IMR-90 (cell line): ENCODE measurements around the gene TSHZ1. TPM values are rescaled to one million over a fixed set of nuclear protein-coding genes. Genes with fewer than 3 reads are reported as not detected.

Experiments
- ATAC-seq: fragments of 200-7000 bp; cut with Tn5 transposase; 2 replicates; pipeline ENCODE4 v1.9.1; 2020; ENCODE audit warnings: low read depth, mild to moderate bottlenecking, moderate library complexity
- BruUV-seq: library from RNA; stranded (reverse); fragments of 400-500 nt; replicated peaks from 2 replicates; lab custom pipeline; 2021; lab: Mats Ljungman, UMichigan
- CTCF ChIA-PET: fragments of 300-600 bp; formaldehyde crosslinking; extraction: SDS; loops from one replicate; lab custom pipeline; 2021; ENCODE audit warnings: antibody characterized with exemption; lab: Yijun Ruan, JAX
- POLR2A ChIA-PET: fragments of 300-600 bp; sonication (Branson Sonifier 250); formaldehyde crosslinking; loops from one replicate; lab custom pipeline; 2022; ENCODE audit warnings: antibody characterized with exemption; ENCODE audit not compliant: unreplicated experiment; lab: Charles Lee
- DNase-seq: peaks from one replicate; pipeline ENCODE4 v3.0.0; 2013
- H2AFZ ChIP-seq: replicated peaks from 2 replicates; pipeline ENCODE3; 2013; ENCODE audit warnings: low read length, mild to moderate bottlenecking; ENCODE audit not compliant: poor library complexity
- H2AK5ac ChIP-seq: 2 replicates; pipeline ENCODE4 v1.6.1; 2013; ENCODE audit warnings: low read depth, low read length, inconsistent platforms
- H2AK9ac ChIP-seq: replicated peaks from 2 replicates; pipeline ENCODE3; 2013; ENCODE audit warnings: mild to moderate bottlenecking, low read depth, low read length, moderate library complexity; ENCODE audit not compliant: poor library complexity
- H2BK120ac ChIP-seq: 2 replicates; pipeline ENCODE4 v1.6.1; 2013; ENCODE audit warnings: low read depth, low read length, inconsistent platforms
- H2BK15ac ChIP-seq: 3 replicates; pipeline ENCODE4 v1.6.1; 2013; ENCODE audit warnings: low read depth, low read length, inconsistent platforms
- H2BK20ac ChIP-seq: 2 replicates; pipeline ENCODE4 v1.6.1; 2013; ENCODE audit warnings: low read depth, mild to moderate bottlenecking, inconsistent platforms, low read length, moderate library complexity
- H2BK5ac ChIP-seq: 2 replicates; pipeline ENCODE4 v1.6.1; 2013; ENCODE audit warnings: mild to moderate bottlenecking, low read depth, low read length, inconsistent platforms; ENCODE audit not compliant: poor library complexity, severe bottlenecking
- H3K14ac ChIP-seq: replicated peaks from 2 replicates; pipeline ENCODE4 v1.6.1; 2013; ENCODE audit warnings: low read depth, low read length, inconsistent platforms
- H3K18ac ChIP-seq: 2 replicates; pipeline ENCODE4 v1.6.1; 2013; ENCODE audit warnings: low read depth, low read length, control low read depth
- H3K23ac ChIP-seq: 2 replicates; pipeline ENCODE4 v1.6.1; 2013; ENCODE audit warnings: low read depth, low read length, inconsistent platforms
- H3K27ac ChIP-seq: 2 replicates; pipeline ENCODE4 v1.5.1; 2013; ENCODE audit warnings: mild to moderate bottlenecking, control low read depth, low read length; ENCODE audit not compliant: insufficient read depth
- H3K27me3 ChIP-seq: 2 replicates; pipeline ENCODE4 v1.6.1; 2013; ENCODE audit warnings: low read length; ENCODE audit not compliant: control insufficient read depth, insufficient read depth
- H3K36me3 ChIP-seq: 2 replicates; pipeline ENCODE4 v1.6.1; 2013; ENCODE audit warnings: low read length, mixed read lengths; ENCODE audit not compliant: control insufficient read depth, insufficient read depth
- H3K4ac ChIP-seq: 2 replicates; pipeline ENCODE4 v1.6.1; 2013; ENCODE audit warnings: low read depth, low read length, inconsistent platforms
- H3K4me1 ChIP-seq: 2 replicates; pipeline ENCODE4 v1.6.1; 2013; ENCODE audit warnings: low read length, mixed read lengths; ENCODE audit not compliant: control insufficient read depth, insufficient read depth
- H3K4me2 ChIP-seq: 2 replicates; pipeline ENCODE4 v1.6.1; 2013; ENCODE audit warnings: low read depth, mild to moderate bottlenecking, control low read depth, low read length, moderate library complexity
- H3K4me3 ChIP-seq: 2 replicates; pipeline ENCODE4 v1.5.1; 2013; ENCODE audit warnings: low read depth, mild to moderate bottlenecking, control low read depth, low read length, moderate library complexity; ENCODE audit not compliant: insufficient read depth
- H3K56ac ChIP-seq: 2 replicates; pipeline ENCODE4 v1.6.1; 2013; ENCODE audit warnings: low read length, inconsistent platforms; ENCODE audit not compliant: insufficient read depth; ENCODE audit errors: extremely low read depth
- H3K79me1 ChIP-seq, 2 experiments: 2 replicates each; pipeline ENCODE4 v1.6.1; 2013; ENCODE audit warnings: low read length in 2 of 2, inconsistent platforms in 1 of 2, low read depth in 1 of 2
- H3K9ac ChIP-seq: 2 replicates; pipeline ENCODE4 v1.6.1; 2013; ENCODE audit warnings: low read depth, low read length, control low read depth
- H3K9me1 ChIP-seq: 2 replicates; pipeline ENCODE4 v1.6.1; 2013; ENCODE audit warnings: low read length, inconsistent platforms; ENCODE audit not compliant: insufficient read depth
- H3K9me3 ChIP-seq: 2 replicates; pipeline ENCODE4 v1.6.1; 2013; ENCODE audit warnings: low read length; ENCODE audit not compliant: control insufficient read depth, insufficient read depth
- H4K20me1 ChIP-seq: 2 replicates; pipeline ENCODE4 v1.6.1; 2013; ENCODE audit warnings: low read length, inconsistent platforms; ENCODE audit not compliant: insufficient read depth
- H4K5ac ChIP-seq: 2 replicates; pipeline ENCODE4 v1.6.1; 2013; ENCODE audit warnings: mild to moderate bottlenecking, low read depth, low read length, control low read depth
- H4K8ac ChIP-seq, 2 experiments: 2 replicates each; pipeline ENCODE4 v1.6.1; 2013; ENCODE audit warnings: low read depth in 2 of 2, low read length in 2 of 2, control low read depth in 1 of 2, inconsistent platforms in 1 of 2
- H4K91ac ChIP-seq: 2 replicates; pipeline ENCODE4 v1.6.1; 2013; ENCODE audit warnings: low read depth, low read length, inconsistent platforms; ENCODE audit not compliant: insufficient read depth
- BHLHE40 ChIP-seq: fragments of 150-350 bp; IDR thresholded peaks from 2 replicates; pipeline ENCODE4 v1.6.1; 2016; ENCODE audit warnings: mild to moderate bottlenecking, low read depth, low read length
- CEBPB ChIP-seq: IDR thresholded peaks from 2 replicates; pipeline ENCODE4 v1.6.1; 2012; ENCODE audit warnings: low read depth, low read length, improper control_type of control experiment
- CHD1 ChIP-seq: IDR thresholded peaks from 2 replicates; pipeline ENCODE4 v1.6.1; 2012; ENCODE audit warnings: low read depth, low read length, improper control_type of control experiment
- FOS ChIP-seq: fragments of 150-350 bp; IDR thresholded peaks from 2 replicates; pipeline ENCODE4 v1.6.1; 2016; ENCODE audit warnings: low read depth, low read length
- MAFK ChIP-seq: IDR thresholded peaks from 2 replicates; pipeline ENCODE4 v1.6.1; 2012; ENCODE audit warnings: low read depth, low read length, improper control_type of control experiment
- MAZ ChIP-seq: IDR thresholded peaks from 2 replicates; pipeline ENCODE4 v1.6.1; 2012; ENCODE audit warnings: low read depth, mild to moderate bottlenecking, low read length, improper control_type of control experiment, moderate library complexity, borderline replicate concordance
- MXI1 ChIP-seq: IDR thresholded peaks from 2 replicates; pipeline ENCODE4 v1.6.1; 2012; ENCODE audit warnings: low read depth, mild to moderate bottlenecking, low read length, moderate library complexity, borderline replicate concordance
- NFE2L2 ChIP-seq: fragments of 150-350 bp; IDR thresholded peaks from 2 replicates; pipeline ENCODE4 v1.6.1; 2016; ENCODE audit warnings: low read depth, mild to moderate bottlenecking, low read length
- RAD21 ChIP-seq: IDR thresholded peaks from 2 replicates; pipeline ENCODE4 v1.6.1; 2012; ENCODE audit warnings: low read length, improper control_type of control experiment
- RCOR1 ChIP-seq: IDR thresholded peaks from 2 replicates; pipeline ENCODE4 v1.6.1; 2012; ENCODE audit warnings: mild to moderate bottlenecking, low read length, improper control_type of control experiment; ENCODE audit not compliant: insufficient replicate concordance
- RFX5 ChIP-seq: IDR thresholded peaks from 2 replicates; pipeline ENCODE4 v1.8.0; 2012; ENCODE audit warnings: low read depth, mild to moderate bottlenecking, low read length, moderate library complexity
- whole genome bisulfite sequencing, 2 experiments: methylation state at CpG; one replicate each; pipeline versions ENCODE4 v1.1.5 to v1.1.7; 2013; ENCODE audit warnings: missing lambda C conversion rate in 2 of 2; ENCODE audit not compliant: insufficient read length in 1 of 2; ENCODE audit errors: extremely low coverage in 2 of 2; 5-methylcytosine and 5-hydroxymethylcytosine counted together
- dilution Hi-C: fragments of 300-500 bp; cut with HindIII; formaldehyde crosslinking; loops from one replicate; pipeline ENCODE4 v1.14.3; 2018; ENCODE audit warnings: low sequenced_read_pairs; ENCODE audit not compliant: unreplicated experiment
- in situ Hi-C: fragments of 300-500 bp; cut with MboI; formaldehyde crosslinking; loops from 3 replicates; pipeline ENCODE4 v1.14.3; 2019; ENCODE audit warnings: low sequenced_read_pairs, inconsistent platforms, mixed read lengths
- intact Hi-C: fragments of 100-400 bp; cut with micrococcal nuclease; formaldehyde crosslinking; loops from 2 replicates; pipeline ENCODE4 v1.10.0; 2022
- polyA plus RNA-seq, 3 experiments: library from polyadenylated mRNA; depleted of rRNA; stranded (reverse); fragments of >200 nt; gene quantifications; 2 replicates each; pipeline ENCODE4 v1.2.3, GENCODE V29; 2012; ENCODE audit warnings: low replicate concordance in 1 of 3
- total RNA-seq: library from RNA; depleted of rRNA; stranded (reverse); fragments of >200 nt; gene quantifications from 2 replicates; pipeline ENCODE4 v1.2.3, GENCODE V29; 2012
- TF ChIP-seq, protein P1 (sequence below): conservative IDR thresholded peaks from 2 replicates; pipeline ENCODE4 v1.5.1; 2012; ENCODE audit warnings: mild to moderate bottlenecking, low read depth, low read length, improper control_type of control experiment
- TF ChIP-seq, protein P2 (sequence below): fragments of 150-350 bp; IDR thresholded peaks from 2 replicates; pipeline ENCODE4 v1.6.1; 2017; ENCODE audit warnings: mild to moderate bottlenecking, antibody characterized with exemption, low read length, low read depth
- TF ChIP-seq, protein P3 (sequence below): fragments of 150-350 bp; IDR thresholded peaks from 2 replicates; pipeline ENCODE4 v1.6.1; 2016; ENCODE audit warnings: low read depth, mild to moderate bottlenecking, low read length, moderate library complexity, borderline replicate concordance

Gene TSHZ1
- total and polyA plus RNA-seq, 2 of the 4 experiments (the other 2 are of a cell fraction) = 7.1 to 10.0 TPM

DNA sequence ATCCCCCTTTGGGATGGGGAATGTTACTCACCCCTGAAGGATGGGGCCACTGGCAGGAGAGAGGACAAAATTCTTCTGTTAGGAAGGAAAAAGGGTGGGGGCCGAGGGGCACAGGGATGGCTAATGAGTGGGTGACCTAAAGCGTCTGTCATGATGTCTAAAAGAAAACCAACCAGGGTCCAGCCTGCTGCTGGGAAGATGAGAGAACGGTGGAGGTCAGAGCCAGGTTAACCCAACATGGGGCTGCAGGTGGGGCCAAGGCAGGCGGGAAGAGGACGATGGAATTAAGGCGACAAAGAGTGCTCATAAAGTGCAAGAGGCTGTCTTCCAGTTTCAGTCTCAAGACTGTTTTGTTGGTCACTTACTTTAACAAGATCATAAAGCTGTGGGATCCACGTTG, 126.8 kb downstream of the TSHZ1 start:
- 47% methylated on average over 3 of the region's 7 CpGs; no CpG with 5 or more reads in 1 of the 2 experiments for WGBS, 2 experiments
- in situ Hi-C loops = no loop called here
- BruUV-seq = no TSS peak

More for the DNA sequence above, 126.8 kb downstream of the TSHZ1 start:
- Histone ChIP-seq H3K18ac (no peak overlapping the region), H3K27ac (no peak overlapping the region), H3K4me2 (no peak overlapping the region), H3K9me1 (no peaks in the 10 kb centered on the region), H4K8ac (no peak overlapping the region), H4K5ac (no peak overlapping the region), H3K9ac (no peak overlapping the region), H3K4me3 (no peak overlapping the region), H4K20me1 (no peaks in the 10 kb centered on the region), H2BK5ac (no peak overlapping the region), H3K4me1 (no peaks in the 10 kb centered on the region), H3K27me3 (peaks cover 2% of the 10 kb centered on the region; the same call in 1 of the 2 replicates), H3K23ac (no peak overlapping the region), H2AK5ac (no peak overlapping the region), H2BK15ac (no peak overlapping the region), H3K9me3 (no peaks in the 10 kb centered on the region), H2AK9ac (no peak overlapping the region), H3K36me3 (no peaks in the 10 kb centered on the region), H3K14ac (no peak overlapping the region), H4K91ac (no peak overlapping the region), H2BK120ac (no peak overlapping the region), H3K4ac (no peak overlapping the region), H2AFZ (no peak overlapping the region), H2BK20ac (no peak overlapping the region), H3K56ac (no peak overlapping the region), H3K79me1 (no peaks in the 10 kb centered on the region)
- ATAC-seq (no peak), DNase-seq (no peak)
- intact Hi-C loops (no loop called here), dilution Hi-C loops (no loop called here)
- ChIA-PET CTCF (interaction anchor here (0.6 kb wide), 1 partner anchor 14 kb away, joined by 3 read pairs; no protein-coding TSS in a partner anchor), POLR2A (no interaction called here)
- TF ChIP-seq MAZ (no peak), FOS (no peak), MXI1 (no peak), CEBPB (no peak), RCOR1 (no peak), NFE2L2 (no peak), CHD1 (no peak), MAFK (no peak), RFX5 (no peak), RAD21 (no peak), BHLHE40 (no peak)
- TF ChIP-seq, protein P1, sequence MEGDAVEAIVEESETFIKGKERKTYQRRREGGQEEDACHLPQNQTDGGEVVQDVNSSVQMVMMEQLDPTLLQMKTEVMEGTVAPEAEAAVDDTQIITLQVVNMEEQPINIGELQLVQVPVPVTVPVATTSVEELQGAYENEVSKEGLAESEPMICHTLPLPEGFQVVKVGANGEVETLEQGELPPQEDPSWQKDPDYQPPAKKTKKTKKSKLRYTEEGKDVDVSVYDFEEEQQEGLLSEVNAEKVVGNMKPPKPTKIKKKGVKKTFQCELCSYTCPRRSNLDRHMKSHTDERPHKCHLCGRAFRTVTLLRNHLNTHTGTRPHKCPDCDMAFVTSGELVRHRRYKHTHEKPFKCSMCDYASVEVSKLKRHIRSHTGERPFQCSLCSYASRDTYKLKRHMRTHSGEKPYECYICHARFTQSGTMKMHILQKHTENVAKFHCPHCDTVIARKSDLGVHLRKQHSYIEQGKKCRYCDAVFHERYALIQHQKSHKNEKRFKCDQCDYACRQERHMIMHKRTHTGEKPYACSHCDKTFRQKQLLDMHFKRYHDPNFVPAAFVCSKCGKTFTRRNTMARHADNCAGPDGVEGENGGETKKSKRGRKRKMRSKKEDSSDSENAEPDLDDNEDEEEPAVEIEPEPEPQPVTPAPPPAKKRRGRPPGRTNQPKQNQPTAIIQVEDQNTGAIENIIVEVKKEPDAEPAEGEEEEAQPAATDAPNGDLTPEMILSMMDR = no peak
- TF ChIP-seq, protein P2, sequence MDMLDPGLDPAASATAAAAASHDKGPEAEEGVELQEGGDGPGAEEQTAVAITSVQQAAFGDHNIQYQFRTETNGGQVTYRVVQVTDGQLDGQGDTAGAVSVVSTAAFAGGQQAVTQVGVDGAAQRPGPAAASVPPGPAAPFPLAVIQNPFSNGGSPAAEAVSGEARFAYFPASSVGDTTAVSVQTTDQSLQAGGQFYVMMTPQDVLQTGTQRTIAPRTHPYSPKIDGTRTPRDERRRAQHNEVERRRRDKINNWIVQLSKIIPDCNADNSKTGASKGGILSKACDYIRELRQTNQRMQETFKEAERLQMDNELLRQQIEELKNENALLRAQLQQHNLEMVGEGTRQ = no peak
- TF ChIP-seq, protein P3, sequence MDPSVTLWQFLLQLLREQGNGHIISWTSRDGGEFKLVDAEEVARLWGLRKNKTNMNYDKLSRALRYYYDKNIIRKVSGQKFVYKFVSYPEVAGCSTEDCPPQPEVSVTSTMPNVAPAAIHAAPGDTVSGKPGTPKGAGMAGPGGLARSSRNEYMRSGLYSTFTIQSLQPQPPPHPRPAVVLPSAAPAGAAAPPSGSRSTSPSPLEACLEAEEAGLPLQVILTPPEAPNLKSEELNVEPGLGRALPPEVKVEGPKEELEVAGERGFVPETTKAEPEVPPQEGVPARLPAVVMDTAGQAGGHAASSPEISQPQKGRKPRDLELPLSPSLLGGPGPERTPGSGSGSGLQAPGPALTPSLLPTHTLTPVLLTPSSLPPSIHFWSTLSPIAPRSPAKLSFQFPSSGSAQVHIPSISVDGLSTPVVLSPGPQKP = no peak
